GM23248 (cell line): ENCODE data around the gene CCT6B. TPM values are rescaled to one million over a fixed set of nuclear protein-coding genes. Genes with fewer than 3 reads are reported as not detected.

Source experiments
- DNase-seq: peaks from one replicate; pipeline ENCODE4 v3.0.0-alpha.2; 2015
- H2AFZ ChIP-seq: fragments of 200-600 bp; sonication (generic); 2 replicates; pipeline ENCODE4 v1.6.1; 2016; ENCODE audit warnings: antibody characterized with exemption
- H3F3A ChIP-seq: fragments of 200-600 bp; sonication (generic); 2 replicates; pipeline ENCODE4 v1.6.1; 2016; ENCODE audit warnings: mild to moderate bottlenecking, antibody characterized with exemption, mixed run types; ENCODE audit not compliant: insufficient read depth
- H3K27ac ChIP-seq: fragments of 200-600 bp; sonication (generic); 2 replicates; pipeline ENCODE4 v1.5.1; 2016; ENCODE audit warnings: mild to moderate bottlenecking
- H3K27me3 ChIP-seq: fragments of 200-600 bp; sonication (generic); replicated peaks from 2 replicates; pipeline ENCODE4 v1.6.1; 2016; ENCODE audit warnings: mild to moderate bottlenecking; ENCODE audit not compliant: insufficient read depth
- H3K36me3 ChIP-seq: fragments of 200-600 bp; sonication (generic); 2 replicates; pipeline ENCODE4 v1.6.1; 2016; ENCODE audit warnings: low read depth, mild to moderate bottlenecking
- H3K4me1 ChIP-seq: fragments of 200-600 bp; sonication (generic); 2 replicates; pipeline ENCODE4 v1.6.1; 2016; ENCODE audit warnings: mild to moderate bottlenecking; ENCODE audit not compliant: insufficient read depth
- H3K4me2 ChIP-seq: fragments of 200-600 bp; sonication (generic); one replicate; pipeline ENCODE4 v1.6.1; 2016; ENCODE audit warnings: mild to moderate bottlenecking; ENCODE audit not compliant: unreplicated experiment
- H3K4me3 ChIP-seq: fragments of 200-600 bp; sonication (generic); 2 replicates; pipeline ENCODE4 v1.5.1; 2016; ENCODE audit warnings: mild to moderate bottlenecking
- H3K79me2 ChIP-seq: fragments of 200-600 bp; sonication (generic); 2 replicates; pipeline ENCODE4 v1.6.1; 2016; ENCODE audit warnings: mild to moderate bottlenecking; ENCODE audit not compliant: insufficient read depth
- H3K9ac ChIP-seq: fragments of 200-600 bp; sonication (generic); 2 replicates; pipeline ENCODE4 v1.6.1; 2016; ENCODE audit warnings: mild to moderate bottlenecking
- H3K9me2 ChIP-seq: fragments of 200-600 bp; sonication (generic); 2 replicates; pipeline ENCODE4 v1.6.1; 2016; ENCODE audit warnings: mixed run types, mild to moderate bottlenecking, moderate library complexity; ENCODE audit not compliant: insufficient read depth
- H3K9me3 ChIP-seq: fragments of 200-600 bp; sonication (generic); one replicate; pipeline ENCODE4 v1.6.1; 2017; ENCODE audit warnings: low read depth
- H4K20me1 ChIP-seq: fragments of 200-600 bp; sonication (generic); 2 replicates; pipeline ENCODE4 v1.6.0; 2016; ENCODE audit not compliant: insufficient read depth
- EZH2 ChIP-seq: fragments of 200-600 bp; sonication (generic); IDR thresholded peaks from 2 replicates; pipeline ENCODE4 v1.6.1; 2018; ENCODE audit warnings: antibody characterized with exemption, mild to moderate bottlenecking; ENCODE audit not compliant: insufficient read depth, poor library complexity, severe bottlenecking
- EZH2phosphoT487 ChIP-seq: fragments of 200-600 bp; sonication (generic); IDR thresholded peaks from 2 replicates; pipeline ENCODE4 v1.6.1; 2018; ENCODE audit warnings: antibody characterized with exemption, moderate library complexity, mild to moderate bottlenecking, low read depth; ENCODE audit not compliant: insufficient read depth
- WGBS, 2 experiments: methylation state at CpG; one replicate each; pipeline ENCODE4 v1.1.6; 2015 to 2017; ENCODE audit warnings: low lambda C conversion rate in 2 of 2, low coverage in 1 of 2; ENCODE audit errors: missing lambda C conversion rate in 2 of 2; 5-methylcytosine and 5-hydroxymethylcytosine counted together
- in situ Hi-C: fragments of 300-500 bp; cut with MboI; formaldehyde crosslinking; loops from 2 replicates; pipeline ENCODE4 v1.15.0; 2020
- polyA plus RNA-seq: library from polyadenylated mRNA; unstranded; fragments of >200 nt; fragmentation: Nextera tagmentation; extraction: Ambion mirVana; gene quantifications from 2 replicates; pipeline ENCODE4 v1.2.1, GENCODE V29; 2016
- total RNA-seq: library from RNA; depleted of rRNA; stranded (reverse); fragments of >200 nt; shearing (Covaris generic); gene quantifications from 2 replicates; pipeline ENCODE4 v1.2.3, GENCODE V29; 2014

The CCT6B gene
- total and polyA plus RNA-seq, 2 experiments from 2014 or later: 2.2 to 3.8 TPM

DNA sequence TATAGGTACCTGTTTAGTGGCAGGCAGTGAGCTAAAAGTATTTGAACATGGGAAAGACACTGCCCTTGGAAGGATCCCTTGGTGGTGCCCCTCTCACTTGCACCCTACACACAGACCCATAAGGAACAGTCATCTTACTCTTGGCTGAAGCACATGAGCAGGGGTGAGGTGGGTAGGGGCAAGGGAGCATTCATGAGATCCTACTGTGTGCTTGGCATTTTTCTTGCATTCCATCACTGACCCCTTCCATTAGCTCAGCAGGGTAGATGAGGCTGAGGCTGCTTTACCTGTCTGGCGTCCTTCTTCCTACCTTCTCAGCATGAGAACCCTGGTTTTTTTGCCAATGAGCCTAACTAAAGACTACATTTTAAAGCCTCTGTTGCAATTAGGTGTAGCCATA lies 48.3 kb downstream of the CCT6B start:
- TF ChIP-seq EZH2: no peak
- TF ChIP-seq EZH2phosphoT487: no peak
- H2AFZ ChIP-seq: no peak overlapping the region
- H3K9me2 ChIP-seq: no peaks in the 10 kb centered on the region
- no peak overlapping the region for H3K4me3 ChIP-seq
- H3K4me1 ChIP-seq: no peaks in the 10 kb centered on the region
- DNase-seq: no peak
- no peak overlapping the region for H3K9ac ChIP-seq
- in situ Hi-C loops: no loop called here
- no peaks in the 10 kb centered on the region for H3F3A ChIP-seq
- no peaks in the 10 kb centered on the region for H3K36me3 ChIP-seq
- no peak overlapping the region for H3K4me2 ChIP-seq
- WGBS, 2 experiments: 28 to 29% methylated on average over 1 of the region's 1 CpG
- no peak overlapping the region for H3K27ac ChIP-seq
- H4K20me1 ChIP-seq: no peaks in the 10 kb centered on the region
- no peaks in the 10 kb centered on the region for H3K27me3 ChIP-seq
- no peaks in the 10 kb centered on the region for H3K79me2 ChIP-seq
- H3K9me3 ChIP-seq: no peaks in the 10 kb centered on the region

DNA sequence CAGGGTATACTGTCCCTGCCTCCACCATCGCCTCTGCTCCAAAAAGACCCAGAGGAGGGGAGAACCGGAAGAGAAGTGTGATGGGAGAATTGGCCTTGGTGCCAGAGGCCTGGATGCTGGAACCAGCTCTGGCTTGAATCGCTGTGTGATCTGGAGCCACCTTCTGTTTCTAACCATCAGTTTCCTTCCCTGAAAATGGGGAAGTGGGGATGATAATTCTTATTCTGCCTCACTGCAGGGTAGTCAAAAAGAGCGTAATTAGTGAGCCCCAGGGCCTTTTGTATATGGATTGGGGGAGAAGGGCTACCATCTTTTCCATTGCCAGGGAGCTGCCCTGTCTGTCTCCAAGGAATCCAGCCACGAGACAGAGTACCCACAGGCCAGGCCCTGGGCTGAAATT lies 52.2 kb downstream of the CCT6B start:
- Histone ChIP-seq H3K4me3 (no peak overlapping the region), H3K79me2 (no peaks in the 10 kb centered on the region), H3K27me3 (no peaks in the 10 kb centered on the region), H3K9me3 (no peaks in the 10 kb centered on the region), H3K9ac (no peak overlapping the region), H3K27ac (no peak overlapping the region), H2AFZ (no peak overlapping the region), H3K4me1 (no peaks in the 10 kb centered on the region), H3F3A (no peaks in the 10 kb centered on the region), H3K4me2 (no peak overlapping the region), H4K20me1 (no peaks in the 10 kb centered on the region), H3K9me2 (no peaks in the 10 kb centered on the region), H3K36me3 (no peaks in the 10 kb centered on the region)
- in situ Hi-C loops: no loop called here
- no peak for TF ChIP-seq EZH2
- no peak for TF ChIP-seq EZH2phosphoT487
- 57 to 63% methylated on average over 5 of the region's 5 CpGs for WGBS, 2 experiments
- DNase-seq: no peak

- no peak overlapping the region for H2AFZ ChIP-seq
- no peaks in the 10 kb centered on the region for H3K79me2 ChIP-seq
- no peak overlapping the region for H3K4me3 ChIP-seq
- no peak overlapping the region for H3K27ac ChIP-seq
- no peaks in the 10 kb centered on the region for H3K27me3 ChIP-seq
- no peaks in the 10 kb centered on the region for H3K9me2 ChIP-seq
- H3K4me2 ChIP-seq: no peak overlapping the region
- no peaks in the 10 kb centered on the region for H3K36me3 ChIP-seq
- TF ChIP-seq EZH2phosphoT487 (no peak), EZH2 (no peak)
- WGBS, 2 experiments: 2% methylated on average over 4 of the region's 4 CpGs
- no peak for DNase-seq
- in situ Hi-C loops: no loop called here
- H4K20me1 ChIP-seq: no peaks in the 10 kb centered on the region
- H3K9ac ChIP-seq: no peak overlapping the region
- no peaks in the 10 kb centered on the region for H3F3A ChIP-seq
- H3K9me3 ChIP-seq: no peaks in the 10 kb centered on the region
- no peaks in the 10 kb centered on the region for H3K4me1 ChIP-seq
Observed at GRCh38 chr17:34902831-34903547, 58.3 kb downstream of the CCT6B start.

DNA sequence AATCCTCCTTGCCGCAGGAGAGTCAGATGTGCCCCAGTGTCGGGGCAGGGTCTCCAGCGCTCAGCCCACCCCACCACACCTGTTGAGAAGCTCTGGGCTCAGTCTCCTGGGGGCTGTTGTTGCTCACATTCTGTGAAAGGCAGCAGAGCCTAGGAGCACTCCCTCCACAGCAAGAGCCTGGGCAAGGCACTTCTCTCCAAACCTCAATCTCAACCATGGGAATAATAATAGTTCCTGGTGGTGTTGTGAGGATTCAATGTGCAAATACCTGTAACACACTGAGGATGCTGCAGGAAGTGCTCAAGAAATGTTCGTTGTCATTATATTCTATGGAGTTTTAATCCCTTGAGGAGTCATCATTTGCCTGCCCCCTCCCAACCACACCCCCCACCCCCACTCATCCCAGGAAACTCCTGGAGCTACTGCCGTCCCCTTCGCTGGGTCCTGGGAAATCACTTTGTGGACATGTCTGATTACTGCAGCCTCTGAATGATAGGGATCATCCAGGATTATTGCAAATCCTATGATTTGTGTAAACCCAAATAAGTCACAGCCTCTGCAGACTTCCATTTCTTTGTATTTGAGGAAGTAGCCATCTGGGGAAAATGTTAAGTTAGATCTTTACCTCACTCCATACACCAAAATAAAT lies 61.5 kb downstream of the CCT6B start:
- TF ChIP-seq EZH2 (no peak), EZH2phosphoT487 (no peak)
- Histone ChIP-seq H3K9me3 (no peaks in the 10 kb centered on the region), H3K9me2 (no peaks in the 10 kb centered on the region), H3K79me2 (no peaks in the 10 kb centered on the region), H3K27ac (no peak overlapping the region), H2AFZ (no peak overlapping the region), H4K20me1 (no peaks in the 10 kb centered on the region), H3K36me3 (no peaks in the 10 kb centered on the region), H3K4me1 (no peaks in the 10 kb centered on the region), H3F3A (no peaks in the 10 kb centered on the region), H3K4me2 (no peak overlapping the region), H3K4me3 (no peak overlapping the region), H3K9ac (no peak overlapping the region), H3K27me3 (no peaks in the 10 kb centered on the region)
- in situ Hi-C loops: loop anchor here (25.0 kb wide), 1 partner anchor 1187 kb away; no protein-coding TSS in a partner anchor
- WGBS, 2 experiments: 67% methylated on average over 6 of the region's 6 CpGs
- DNase-seq: no peak
